ENCODE results near the gene RASGRF1. TPM values are rescaled to one million over a fixed set of nuclear protein-coding genes. Genes with fewer than 3 reads are reported as not detected.

Gene RASGRF1
- total RNA-seq, 2 experiments from 2014 or later, result 3.0 to 4.5 TPM

DNA sequence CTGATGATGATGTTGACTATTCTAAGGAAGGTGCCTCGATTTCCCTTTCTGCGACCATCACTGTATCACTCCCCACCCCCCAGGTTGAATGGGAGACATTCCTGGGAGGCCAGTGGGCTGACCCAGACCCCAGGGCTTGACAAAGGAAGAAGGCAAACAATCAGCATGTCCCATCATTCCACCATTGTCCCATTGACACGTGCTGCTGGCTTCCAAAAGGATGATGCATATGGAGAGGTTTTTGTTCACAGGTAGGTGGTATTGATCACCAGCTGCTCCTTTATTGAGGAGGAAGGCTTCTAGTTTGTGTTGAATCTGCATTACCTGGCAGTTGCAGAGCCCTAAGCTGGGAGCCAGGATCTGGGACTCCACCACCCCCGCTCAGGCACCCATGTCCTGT lies 30.4 kb downstream of the RASGRF1 start:
- intact Hi-C loops (cut with micrococcal nuclease; ENCODE audit: unreplicated experiment), result no loop called here
- Histone ChIP-seq H3K9me3 (ENCODE audit: low read length) (no peaks in the 10 kb centered on the region), H2AFZ (ENCODE audit: low read length) (no peak overlapping the region), H3K4me2 (ENCODE audit: low read length) (no peak overlapping the region), H3K9me2 (ENCODE audit: insufficient read depth, low read length) (no peaks in the 10 kb centered on the region), H3K79me2 (ENCODE audit: insufficient read depth, low read depth, low read length) (no peaks in the 10 kb centered on the region), H3K4me3 (ENCODE audit: low read depth, low read length, poor library complexity, severe bottlenecking) (no peak overlapping the region), H3K27ac (ENCODE audit: low read depth, low read length, poor library complexity, severe bottlenecking) (no peak overlapping the region), H3K36me3 (ENCODE audit: insufficient read depth, low read length) (no peaks in the 10 kb centered on the region), H4K20me1 (ENCODE audit: insufficient read depth, low read length) (no peaks in the 10 kb centered on the region), H3K4me1 (ENCODE audit: insufficient read depth, low read length, poor library complexity, severe bottlenecking) (no peaks in the 10 kb centered on the region)
- DNase-seq (ENCODE audit: low spot score), result no peak
- CTCF ChIA-PET (ENCODE audit: unreplicated experiment), result no interaction called here
- TF ChIP-seq, protein P1, sequence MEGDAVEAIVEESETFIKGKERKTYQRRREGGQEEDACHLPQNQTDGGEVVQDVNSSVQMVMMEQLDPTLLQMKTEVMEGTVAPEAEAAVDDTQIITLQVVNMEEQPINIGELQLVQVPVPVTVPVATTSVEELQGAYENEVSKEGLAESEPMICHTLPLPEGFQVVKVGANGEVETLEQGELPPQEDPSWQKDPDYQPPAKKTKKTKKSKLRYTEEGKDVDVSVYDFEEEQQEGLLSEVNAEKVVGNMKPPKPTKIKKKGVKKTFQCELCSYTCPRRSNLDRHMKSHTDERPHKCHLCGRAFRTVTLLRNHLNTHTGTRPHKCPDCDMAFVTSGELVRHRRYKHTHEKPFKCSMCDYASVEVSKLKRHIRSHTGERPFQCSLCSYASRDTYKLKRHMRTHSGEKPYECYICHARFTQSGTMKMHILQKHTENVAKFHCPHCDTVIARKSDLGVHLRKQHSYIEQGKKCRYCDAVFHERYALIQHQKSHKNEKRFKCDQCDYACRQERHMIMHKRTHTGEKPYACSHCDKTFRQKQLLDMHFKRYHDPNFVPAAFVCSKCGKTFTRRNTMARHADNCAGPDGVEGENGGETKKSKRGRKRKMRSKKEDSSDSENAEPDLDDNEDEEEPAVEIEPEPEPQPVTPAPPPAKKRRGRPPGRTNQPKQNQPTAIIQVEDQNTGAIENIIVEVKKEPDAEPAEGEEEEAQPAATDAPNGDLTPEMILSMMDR (conservative IDR thresholded peaks at IDR 0.05; ENCODE audit: low read length), result no peak
- no peak for TF ChIP-seq EZH2phosphoT487 (IDR thresholded peaks at IDR 0.05; ENCODE audit: borderline replicate concordance, low read depth, low read length)
- BruUV-seq (replicated peaks), result no TSS peak
- POLR2A ChIA-PET, result no interaction called here

DNA sequence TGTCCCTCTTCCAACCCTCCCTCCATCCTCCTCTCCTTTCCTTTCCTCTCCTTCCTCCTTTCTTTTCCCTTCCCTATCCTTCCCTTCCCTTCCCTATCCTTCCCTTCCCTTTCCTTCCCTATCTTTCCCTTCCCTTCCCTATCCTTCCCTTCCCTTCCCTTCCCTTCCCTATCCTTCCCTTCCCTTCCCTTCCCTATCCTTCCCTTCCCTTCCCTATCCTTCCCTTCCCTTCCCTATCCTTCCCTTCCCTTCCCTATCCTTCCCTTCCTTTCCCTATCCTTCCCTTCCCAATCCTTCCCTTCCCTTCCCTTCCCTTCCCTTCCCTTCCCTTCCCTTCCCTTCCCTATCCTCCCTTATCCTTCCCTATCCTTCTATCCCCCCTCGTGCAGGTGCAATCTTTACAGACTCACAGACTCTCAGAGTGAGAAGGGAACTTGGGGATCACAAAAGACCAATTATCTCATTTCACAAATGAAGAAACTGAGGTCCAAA lies 31.5 kb downstream of the RASGRF1 start:
- no TSS peak for BruUV-seq (replicated peaks)
- intact Hi-C loops (cut with micrococcal nuclease; ENCODE audit: unreplicated experiment), result no loop called here

DNA sequence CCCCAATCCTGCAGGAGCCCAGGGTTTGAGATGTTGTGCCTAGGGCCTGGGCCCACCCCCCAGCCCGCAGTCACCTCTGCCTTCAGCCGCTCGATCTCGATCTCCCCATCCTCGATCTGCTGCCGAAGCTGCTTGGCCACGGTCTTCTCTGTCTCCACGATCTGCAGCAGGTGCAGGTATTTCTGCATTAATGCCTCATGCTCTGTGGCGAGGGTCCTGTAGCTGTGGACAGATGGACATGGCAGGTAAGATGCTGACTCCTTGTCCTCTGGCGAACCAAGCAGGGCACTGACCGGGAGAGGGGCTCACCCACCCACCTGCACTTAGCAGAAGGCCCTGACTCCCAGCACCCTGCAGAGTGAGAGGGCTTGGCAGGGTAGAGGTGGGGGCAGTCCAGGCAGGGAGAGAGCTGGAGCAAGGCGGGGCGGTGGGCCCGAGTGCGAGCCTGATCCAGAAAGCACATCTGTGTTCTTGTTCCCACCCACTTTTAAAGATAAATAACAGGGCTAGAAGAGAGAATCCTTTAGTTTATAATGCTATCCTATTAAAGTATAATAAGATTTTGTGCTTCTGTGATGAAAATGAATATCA lies 32.2 kb downstream of the RASGRF1 start:
- H3K9me3 ChIP-seq (ENCODE audit: low read length), result no peaks in the 10 kb centered on the region
- intact Hi-C loops (cut with micrococcal nuclease; ENCODE audit: unreplicated experiment), result no loop called here
- H3K27ac ChIP-seq (ENCODE audit: low read depth, low read length, poor library complexity, severe bottlenecking), result no peak overlapping the region
- no TSS peak for BruUV-seq (replicated peaks)
- no peak for DNase-seq (ENCODE audit: low spot score)
- no peak overlapping the region for H2AFZ ChIP-seq (ENCODE audit: low read length)
- ChIA-PET CTCF (ENCODE audit: unreplicated experiment) (no interaction called here), POLR2A (interaction anchor here (1.7 kb wide), 1 partner anchor 10 kb away, joined by 4 read pairs; no protein-coding TSS in a partner anchor)
- no peaks in the 10 kb centered on the region for H4K20me1 ChIP-seq (ENCODE audit: insufficient read depth, low read length)
- no peaks in the 10 kb centered on the region for H3K9me2 ChIP-seq (ENCODE audit: insufficient read depth, low read length)
- H3K4me1 ChIP-seq (ENCODE audit: insufficient read depth, low read length, poor library complexity, severe bottlenecking), result no peaks in the 10 kb centered on the region
- TF ChIP-seq, protein P1 (conservative IDR thresholded peaks at IDR 0.05; ENCODE audit: low read length), result no peak
- no peak for TF ChIP-seq EZH2phosphoT487 (IDR thresholded peaks at IDR 0.05; ENCODE audit: borderline replicate concordance, low read depth, low read length)
- H3K4me2 ChIP-seq (ENCODE audit: low read length), result no peak overlapping the region
- no peaks in the 10 kb centered on the region for H3K79me2 ChIP-seq (ENCODE audit: insufficient read depth, low read depth, low read length)
- no peaks in the 10 kb centered on the region for H3K36me3 ChIP-seq (ENCODE audit: insufficient read depth, low read length)
- H3K4me3 ChIP-seq (ENCODE audit: low read depth, low read length, poor library complexity, severe bottlenecking), result no peak overlapping the region

More for the DNA sequence above, 31.5 kb downstream of the RASGRF1 start:
- Histone ChIP-seq H3K27ac (ENCODE audit: low read depth, low read length, poor library complexity, severe bottlenecking) (no peak overlapping the region), H4K20me1 (ENCODE audit: insufficient read depth, low read length) (no peaks in the 10 kb centered on the region), H2AFZ (ENCODE audit: low read length) (no peak overlapping the region), H3K36me3 (ENCODE audit: insufficient read depth, low read length) (no peaks in the 10 kb centered on the region), H3K4me2 (ENCODE audit: low read length) (no peak overlapping the region), H3K4me3 (ENCODE audit: low read depth, low read length, poor library complexity, severe bottlenecking) (no peak overlapping the region), H3K79me2 (ENCODE audit: insufficient read depth, low read depth, low read length) (no peaks in the 10 kb centered on the region), H3K4me1 (ENCODE audit: insufficient read depth, low read length, poor library complexity, severe bottlenecking) (no peaks in the 10 kb centered on the region), H3K9me3 (ENCODE audit: low read length) (no peaks in the 10 kb centered on the region), H3K9me2 (ENCODE audit: insufficient read depth, low read length) (no peaks in the 10 kb centered on the region)
- TF ChIP-seq EZH2phosphoT487 (IDR thresholded peaks at IDR 0.05; ENCODE audit: borderline replicate concordance, low read depth, low read length), result no peak
- TF ChIP-seq, protein P1 (conservative IDR thresholded peaks at IDR 0.05; ENCODE audit: low read length), result no peak
- DNase-seq (ENCODE audit: low spot score), result no peak
- POLR2A ChIA-PET, result no interaction called here
- CTCF ChIA-PET (ENCODE audit: unreplicated experiment), result no interaction called here

All from OCI-LY7 (cell line).